GM12801 (cell line): ENCODE results near the gene DYNC2LI1.

Experiments
- TF ChIP-seq, protein P1 (sequence below): IDR thresholded peaks from one replicate; pipeline ENCODE4 v1.5.1; 2011; ENCODE audit warnings: control low read depth; ENCODE audit not compliant: insufficient read length; ENCODE audit errors: extremely low read depth

DYNC2LI1 gene

DNA sequence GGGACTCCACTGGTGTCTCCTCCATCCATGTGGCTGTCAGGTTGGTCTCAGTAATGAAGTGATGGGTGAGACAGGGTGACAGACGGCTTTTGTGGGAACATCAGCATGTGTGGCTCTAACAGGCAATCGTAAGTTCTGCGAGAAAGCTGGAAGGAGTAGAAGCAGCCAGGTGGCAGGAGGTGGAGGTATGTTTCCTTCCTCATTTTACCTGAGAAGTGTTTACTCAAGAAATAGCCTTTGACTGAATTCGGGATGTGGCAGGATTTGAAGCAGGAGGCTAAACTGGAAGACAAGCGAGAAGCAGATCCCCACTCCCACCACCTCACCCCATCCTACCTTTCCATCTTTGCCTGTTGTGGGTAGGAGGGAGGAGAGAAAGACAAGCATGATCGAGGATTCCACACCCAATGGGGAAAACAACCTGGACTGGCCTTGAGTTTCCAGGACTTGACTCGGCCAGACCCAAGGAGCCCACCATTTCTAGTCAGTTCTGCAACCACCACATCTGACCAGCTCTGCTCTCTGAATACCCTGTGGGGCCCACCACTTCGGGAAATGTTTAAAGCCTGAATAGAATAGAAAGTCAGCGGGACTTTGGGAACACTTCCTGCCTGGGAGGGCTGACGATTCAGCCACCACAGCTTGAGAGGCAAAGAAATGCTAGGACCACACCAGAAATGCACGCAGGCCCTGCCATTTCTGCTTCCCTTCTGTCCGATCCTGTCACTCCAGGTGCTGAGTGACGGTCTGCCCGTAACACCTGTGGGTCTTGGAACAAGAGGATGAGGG, 66.1 kb downstream of the DYNC2LI1 start:
- TF ChIP-seq, protein P1, sequence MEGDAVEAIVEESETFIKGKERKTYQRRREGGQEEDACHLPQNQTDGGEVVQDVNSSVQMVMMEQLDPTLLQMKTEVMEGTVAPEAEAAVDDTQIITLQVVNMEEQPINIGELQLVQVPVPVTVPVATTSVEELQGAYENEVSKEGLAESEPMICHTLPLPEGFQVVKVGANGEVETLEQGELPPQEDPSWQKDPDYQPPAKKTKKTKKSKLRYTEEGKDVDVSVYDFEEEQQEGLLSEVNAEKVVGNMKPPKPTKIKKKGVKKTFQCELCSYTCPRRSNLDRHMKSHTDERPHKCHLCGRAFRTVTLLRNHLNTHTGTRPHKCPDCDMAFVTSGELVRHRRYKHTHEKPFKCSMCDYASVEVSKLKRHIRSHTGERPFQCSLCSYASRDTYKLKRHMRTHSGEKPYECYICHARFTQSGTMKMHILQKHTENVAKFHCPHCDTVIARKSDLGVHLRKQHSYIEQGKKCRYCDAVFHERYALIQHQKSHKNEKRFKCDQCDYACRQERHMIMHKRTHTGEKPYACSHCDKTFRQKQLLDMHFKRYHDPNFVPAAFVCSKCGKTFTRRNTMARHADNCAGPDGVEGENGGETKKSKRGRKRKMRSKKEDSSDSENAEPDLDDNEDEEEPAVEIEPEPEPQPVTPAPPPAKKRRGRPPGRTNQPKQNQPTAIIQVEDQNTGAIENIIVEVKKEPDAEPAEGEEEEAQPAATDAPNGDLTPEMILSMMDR: no peak

DNA sequence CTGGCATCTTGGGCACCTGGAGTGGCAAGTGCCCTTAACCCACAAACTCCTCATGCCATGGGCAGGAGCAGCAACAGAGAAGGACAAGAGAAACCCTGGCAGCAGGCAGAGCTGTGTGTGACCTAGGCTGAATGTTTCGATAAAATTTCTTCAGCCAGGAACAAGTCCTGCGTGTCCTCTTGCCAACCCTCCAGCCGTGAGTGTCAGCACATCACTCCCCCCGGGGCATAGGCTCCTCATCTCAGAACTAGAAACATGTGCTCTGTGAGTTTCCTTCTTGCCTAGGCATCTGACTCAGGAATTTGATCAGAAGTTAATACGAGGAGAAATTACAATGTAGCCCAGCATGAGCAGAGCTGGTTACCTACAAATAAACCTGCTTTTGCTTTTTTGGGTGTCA, 67.1 kb downstream of the DYNC2LI1 start:
- TF ChIP-seq, protein P1: no peak

DNA sequence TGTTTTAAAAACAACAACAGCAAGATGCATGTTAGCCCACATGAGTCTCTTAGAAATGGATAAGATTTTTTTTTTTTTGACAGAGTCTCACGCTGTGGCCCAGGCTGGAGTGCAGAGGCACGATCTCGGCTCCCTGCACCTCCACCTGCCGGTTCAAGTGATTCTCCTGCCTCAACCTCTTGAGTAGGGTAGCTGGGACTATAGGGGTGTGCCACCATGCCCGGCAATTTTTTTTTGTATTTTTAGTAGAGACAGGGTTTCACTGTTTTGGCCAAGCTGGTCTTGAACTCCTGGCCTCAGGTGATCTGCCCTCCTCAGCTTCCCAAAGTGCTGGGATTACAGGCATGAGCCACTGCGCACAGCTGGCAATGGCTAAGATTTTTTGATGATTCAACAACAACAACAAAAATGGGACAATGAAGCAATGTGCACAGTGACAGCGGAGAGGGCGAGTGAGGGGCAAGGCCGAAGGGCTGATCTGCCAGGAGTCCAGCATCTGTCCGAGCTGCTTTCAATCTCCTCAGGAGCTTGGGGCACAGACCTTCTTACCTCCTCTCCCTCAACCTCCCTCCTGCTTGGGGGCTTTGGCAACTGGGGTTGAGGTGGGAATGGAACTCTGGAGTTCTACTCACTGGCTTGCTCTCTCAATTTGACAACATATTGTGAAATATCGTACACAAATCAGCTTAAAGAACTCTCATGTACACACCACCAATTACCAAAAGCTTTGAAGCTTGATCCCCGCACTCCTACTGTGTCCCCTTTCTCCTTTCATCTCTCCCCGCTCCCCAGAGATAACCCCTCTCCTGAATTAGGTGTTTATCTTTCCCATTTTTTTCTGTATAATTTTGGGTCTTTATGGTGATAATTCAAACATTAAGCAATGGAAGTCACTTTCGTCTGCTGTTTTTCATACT, 68.4 kb downstream of the DYNC2LI1 start:
- TF ChIP-seq, protein P1: no peak

DNA sequence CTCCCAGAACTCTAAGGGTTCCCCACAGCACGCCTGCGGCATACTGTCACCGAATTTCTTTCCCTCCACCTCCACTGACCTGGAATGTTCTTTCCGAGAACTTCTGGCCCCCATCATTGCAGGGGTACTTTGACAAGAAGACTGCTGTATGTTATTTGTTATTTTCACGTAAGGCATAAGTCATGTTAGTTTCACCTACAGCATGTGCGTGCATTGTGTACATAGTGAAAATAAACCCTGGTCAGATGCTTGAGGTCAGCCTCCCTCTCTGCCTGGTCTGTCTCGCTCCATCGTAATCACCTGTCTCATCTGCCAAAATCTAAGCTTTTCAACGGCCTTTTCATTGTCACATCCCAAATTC, 69.0 kb downstream of the DYNC2LI1 start:
- TF ChIP-seq, protein P1: no peak

DNA sequence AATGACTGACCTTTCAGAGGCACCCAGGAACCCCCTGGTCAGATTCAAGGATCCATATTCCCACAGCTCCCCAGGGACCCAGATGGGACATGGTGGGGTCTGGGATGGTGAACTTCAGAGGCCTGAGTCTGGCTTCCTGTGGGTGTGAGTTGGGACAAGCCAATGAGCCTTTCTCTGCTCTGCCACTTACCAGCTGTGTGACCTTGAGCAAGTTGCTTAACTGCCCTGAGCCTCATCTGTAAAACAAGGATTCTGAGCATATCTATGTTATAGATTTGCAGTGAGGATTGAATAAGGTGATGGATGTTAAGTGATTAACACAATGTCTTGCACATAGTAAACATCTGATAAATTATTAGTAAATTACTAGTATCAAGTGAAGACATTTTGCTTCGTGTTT, 71.3 kb downstream of the DYNC2LI1 start:
- TF ChIP-seq, protein P1: no peak

DNA sequence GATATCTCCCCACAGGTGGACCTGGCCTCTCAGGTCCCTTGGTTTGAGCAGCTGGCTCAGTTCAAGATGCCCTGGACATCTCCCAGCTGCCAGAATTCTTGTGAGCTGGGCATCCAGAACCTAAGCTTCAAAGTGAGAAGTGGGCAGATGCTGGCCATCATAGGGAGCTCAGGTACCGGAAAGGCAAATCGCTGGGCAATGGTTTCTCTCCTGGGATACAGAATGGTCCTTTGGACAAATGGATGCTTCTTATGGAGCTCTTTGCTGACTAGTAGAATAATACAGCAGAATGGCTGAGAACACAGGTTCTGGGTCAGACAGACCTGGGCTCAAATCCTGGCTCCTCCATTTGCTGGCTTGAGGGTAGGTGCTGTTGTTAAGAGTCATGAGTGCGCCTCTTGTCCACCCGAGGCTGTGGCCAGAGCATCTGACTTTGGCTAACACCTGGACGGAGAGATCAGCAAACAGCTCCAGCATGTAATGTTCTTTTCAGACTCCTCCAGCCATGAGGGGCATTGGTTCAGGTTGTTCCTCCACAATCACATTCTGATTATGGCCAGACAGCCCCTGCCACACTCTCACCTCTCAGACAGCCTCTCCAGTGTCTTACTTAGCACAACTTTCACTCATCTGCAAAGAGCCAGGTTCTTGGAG, 72.4 kb downstream of the DYNC2LI1 start:
- TF ChIP-seq, protein P1: no peak

DNA sequence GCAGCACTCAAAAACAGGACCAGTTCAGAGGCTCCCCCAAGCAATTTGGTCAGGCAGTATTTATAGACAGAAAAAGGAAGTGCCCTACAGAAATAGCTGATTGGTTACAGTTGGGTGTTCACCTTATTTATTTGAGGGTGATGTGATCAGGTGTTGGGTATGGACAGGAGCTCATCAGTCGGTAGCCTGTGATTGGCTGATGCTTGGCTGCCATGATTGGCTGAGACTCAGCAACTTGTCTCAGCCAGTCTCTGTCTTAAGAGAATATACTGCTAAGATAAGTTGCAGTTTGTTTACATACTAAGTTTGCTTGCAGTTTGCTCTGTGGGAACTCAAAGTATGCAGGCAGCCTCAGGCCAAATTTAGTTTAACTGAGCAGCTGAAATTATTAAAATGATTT, 74.4 kb downstream of the DYNC2LI1 start:
- TF ChIP-seq, protein P1: no peak
